Smooth muscle cell (in vitro differentiated cells): ENCODE measurements around the gene UBE2E1. TPM values are rescaled to one million over a fixed set of nuclear protein-coding genes. Genes with fewer than 3 reads are reported as not detected.
A peak's percentile ranks its signal among the peaks of the same experiment; 100 is the strongest.

Source experiments
- DNase-seq: peaks from one replicate; lab custom pipeline; 2025; ENCODE audit not compliant: unreplicated experiment; lab: John Stamatoyannopoulos, UW
- H2AFZ ChIP-seq: fragments of 200-600 bp; sonication (generic); 2 replicates; pipeline ENCODE4 v1.6.0; 2016; ENCODE audit warnings: antibody characterized with exemption, low read depth, mild to moderate bottlenecking
- H3F3A ChIP-seq: fragments of 200-600 bp; sonication (generic); 2 replicates; pipeline ENCODE4 v1.6.0; 2017; ENCODE audit warnings: antibody characterized with exemption, low read depth
- H3K27ac ChIP-seq: fragments of 200-600 bp; sonication (generic); 2 replicates; pipeline ENCODE4 v1.5.1; 2016; ENCODE audit warnings: low read depth, mild to moderate bottlenecking
- H3K27me3 ChIP-seq: fragments of 200-600 bp; sonication (generic); 2 replicates; pipeline ENCODE4 v1.6.1; 2016; ENCODE audit warnings: low read depth, mild to moderate bottlenecking
- H3K36me3 ChIP-seq: fragments of 200-600 bp; sonication (generic); 2 replicates; pipeline ENCODE4 v1.5.1; 2016; ENCODE audit warnings: low read depth
- H3K4me1 ChIP-seq: fragments of 200-600 bp; sonication (generic); 2 replicates; pipeline ENCODE4 v1.5.1; 2016; ENCODE audit warnings: low read depth
- H3K4me2 ChIP-seq: fragments of 200-600 bp; sonication (generic); 2 replicates; pipeline ENCODE4 v1.6.0; 2016; ENCODE audit warnings: mild to moderate bottlenecking
- H3K4me3 ChIP-seq: fragments of 200-600 bp; sonication (generic); 2 replicates; pipeline ENCODE4 v1.5.1; 2016; ENCODE audit warnings: mild to moderate bottlenecking
- H3K79me2 ChIP-seq: fragments of 200-600 bp; sonication (generic); 2 replicates; pipeline ENCODE4 v1.6.0; 2016; ENCODE audit warnings: low read depth, mild to moderate bottlenecking
- H3K9ac ChIP-seq: fragments of 200-600 bp; sonication (generic); 2 replicates; pipeline ENCODE4 v1.6.0; 2016; ENCODE audit warnings: low read depth
- H3K9me3 ChIP-seq: fragments of 200-600 bp; sonication (generic); replicated peaks from 2 replicates; pipeline ENCODE4 v1.5.1; 2016; ENCODE audit warnings: low read depth
- H4K20me1 ChIP-seq: fragments of 200-600 bp; sonication (generic); 2 replicates; pipeline ENCODE4 v1.6.0; 2016; ENCODE audit warnings: low read depth
- CTCF ChIP-seq: fragments of 200-600 bp; sonication (generic); IDR thresholded peaks from 2 replicates; pipeline ENCODE4 v1.5.1; 2017; ENCODE audit warnings: borderline replicate concordance, mild to moderate bottlenecking, antibody characterized with exemption; ENCODE audit not compliant: insufficient read depth, poor library complexity, severe bottlenecking
- WGBS: methylation state at CpG from one replicate; pipeline ENCODE4 v1.1.7; 2016; ENCODE audit warnings: low lambda C conversion rate; 5-methylcytosine and 5-hydroxymethylcytosine counted together
- polyA plus RNA-seq: library from polyadenylated mRNA; unstranded; fragments of >200 nt; fragmentation: Nextera tagmentation; extraction: Ambion mirVana; gene quantifications from 2 replicates; pipeline ENCODE4 v1.2.1, GENCODE V29; 2016
- total RNA-seq: library from RNA; depleted of rRNA; stranded (reverse); fragments of >200 nt; gene quantifications from 2 replicates; pipeline ENCODE4 v1.2.3, GENCODE V29; 2014

Gene UBE2E1
- total and polyA plus RNA-seq, 2 experiments from 2014 or later: 13.3 to 128 TPM

GRCh38 chr3:23807424-23808015, 1.8 kb downstream of the UBE2E1 start:
- no peaks in the 10 kb centered on the region for H3K9me3 ChIP-seq

GRCh38 chr3:23808525-23808924, 2.8 kb downstream of the UBE2E1 start:
- Histone ChIP-seq H3K9me3 (no peaks in the 10 kb centered on the region), H3F3A (peaks cover 17% of the 10 kb centered on the region), H3K9ac (no peak overlapping the region), H3K4me3 (no peak overlapping the region), H4K20me1 (peaks cover 65% of the 10 kb centered on the region), H3K4me1 (peaks cover 52% of the 10 kb centered on the region), H3K27ac (no peak overlapping the region), H3K4me2 (peak overlapping the region; percentile 99), H3K36me3 (no peaks in the 10 kb centered on the region), H3K27me3 (no peaks in the 10 kb centered on the region), H3K79me2 (peaks cover 59% of the 10 kb centered on the region), H2AFZ (no peak overlapping the region)
- no peak for TF ChIP-seq CTCF
- WGBS: 81% methylated on average over 5 of the region's 5 CpGs
- no peak for DNase-seq

More at GRCh38 chr3:23807424-23808015, 1.8 kb downstream of the UBE2E1 start:
- Histone ChIP-seq H3K27me3 (no peaks in the 10 kb centered on the region), H3K4me3 (peak overlapping the region; percentile 95), H3K27ac (peak overlapping the region; percentile 44), H3F3A (peaks cover 17% of the 10 kb centered on the region), H3K4me1 (peaks cover 50% of the 10 kb centered on the region), H3K36me3 (no peaks in the 10 kb centered on the region), H3K4me2 (peak overlapping the region; percentile 99), H4K20me1 (peaks cover 55% of the 10 kb centered on the region), H2AFZ (no peak overlapping the region), H3K9ac (peak overlapping the region; percentile 86), H3K79me2 (peaks cover 49% of the 10 kb centered on the region)
- TF ChIP-seq CTCF: no peak
- 51% methylated on average over 5 of the region's 5 CpGs for WGBS
- no peak for DNase-seq

- Histone ChIP-seq H3F3A (peaks cover 17% of the 10 kb centered on the region), H3K79me2 (peaks cover 67% of the 10 kb centered on the region), H3K9me3 (no peaks in the 10 kb centered on the region), H3K4me2 (peak overlapping the region; percentile 96), H2AFZ (no peak overlapping the region), H3K9ac (no peak overlapping the region), H3K4me1 (peaks cover 52% of the 10 kb centered on the region), H3K27me3 (no peaks in the 10 kb centered on the region), H3K36me3 (no peaks in the 10 kb centered on the region), H4K20me1 (peaks cover 73% of the 10 kb centered on the region), H3K4me3 (peak overlapping the region; percentile 76), H3K27ac (no peak overlapping the region)
- 66% methylated on average over 2 of the region's 2 CpGs for WGBS
- no peak for TF ChIP-seq CTCF
- no peak for DNase-seq
Observed at GRCh38 chr3:23809294-23809693, 3.5 kb downstream of the UBE2E1 start.

- Histone ChIP-seq H3K4me1 (peaks cover 52% of the 10 kb centered on the region), H4K20me1 (peaks cover 79% of the 10 kb centered on the region), H3K27ac (peak overlapping the region; percentile 46), H3K4me3 (peak overlapping the region; percentile 76), H3K27me3 (no peaks in the 10 kb centered on the region), H3F3A (peaks cover 17% of the 10 kb centered on the region), H3K79me2 (peaks cover 73% of the 10 kb centered on the region), H3K4me2 (peak overlapping the region; percentile 96), H3K9ac (peak overlapping the region; percentile 76), H3K36me3 (no peaks in the 10 kb centered on the region), H3K9me3 (no peaks in the 10 kb centered on the region), H2AFZ (no peak overlapping the region)
- 33% methylated on average over 13 of the region's 13 CpGs for WGBS
- no peak for DNase-seq
- TF ChIP-seq CTCF: no peak
Observed at GRCh38 chr3:23809840-23810342, 4.1 kb downstream of the UBE2E1 start.
